ENCODE data around the gene CD84.
"Not testable (repeated sequence)": the region's sequence is repeated elsewhere in the genome, so short reads cannot be mapped to it uniquely, and the experiment has no call there.

The CD84 gene

DNA sequence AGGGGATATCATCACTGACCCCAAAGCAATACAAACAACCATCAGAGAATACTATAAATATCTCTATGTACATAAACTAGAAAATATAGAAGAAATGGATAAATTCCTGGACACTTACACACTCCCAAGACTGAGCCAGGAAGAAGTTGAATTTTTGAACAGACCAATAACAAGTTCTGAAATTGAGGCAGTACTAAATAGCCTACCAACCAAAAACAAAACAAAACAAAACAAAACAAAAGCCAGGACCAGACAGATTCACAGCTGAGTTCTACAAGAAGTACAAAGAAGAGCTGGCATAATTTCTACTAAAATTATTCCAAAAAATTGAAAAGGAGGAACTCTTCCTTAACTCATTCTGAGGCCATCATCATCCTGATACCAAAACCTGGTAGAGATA lies 18.5 kb downstream of the CD84 start:
- no peaks in the 10 kb centered on the region for H3K4me1 ChIP-seq (ENCODE audit: control insufficient read depth, insufficient read depth, low read length)
- no peak overlapping the region for H3K4me3 ChIP-seq (ENCODE audit: low read length)
- H3K9ac ChIP-seq (ENCODE audit: low read length) = no peak overlapping the region
- no peaks in the 10 kb centered on the region for H3K27me3 ChIP-seq (ENCODE audit: control insufficient read depth, insufficient read depth, low read length)
- no peaks in the 10 kb centered on the region for H3K36me3 ChIP-seq (ENCODE audit: control insufficient read depth, insufficient read depth, low read length)
- no peak overlapping the region for H3K27ac ChIP-seq (ENCODE audit: low read depth, low read length)

DNA sequence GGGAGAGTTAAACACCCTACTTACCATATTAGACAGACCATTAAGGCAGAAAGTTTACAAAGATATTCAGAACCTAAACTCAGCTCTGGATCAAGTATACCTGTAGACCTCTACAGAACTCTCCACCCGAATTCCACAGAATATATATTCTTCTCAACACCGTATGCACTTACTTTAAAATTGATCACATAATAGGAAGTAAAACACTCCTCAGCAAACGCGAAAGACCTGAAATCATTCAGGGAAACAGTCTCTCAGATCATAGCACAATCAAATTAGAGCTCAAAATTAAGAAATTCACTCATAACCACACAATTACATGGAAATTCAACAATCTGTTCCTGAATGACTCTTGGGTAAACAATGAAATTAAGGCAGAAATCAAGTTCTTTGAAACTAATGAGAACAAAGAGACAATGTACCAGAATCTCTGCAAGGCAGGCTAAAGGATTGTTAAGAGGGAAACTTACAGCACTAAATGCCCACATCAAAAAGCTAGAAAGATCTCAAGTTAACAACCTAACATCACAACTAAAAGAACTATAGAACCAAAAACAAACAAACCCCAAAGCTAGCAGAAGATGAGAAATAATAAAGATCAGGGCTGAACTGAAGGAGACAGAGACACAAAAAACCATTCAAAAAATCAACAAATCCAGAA lies 19.1 kb downstream of the CD84 start:
- Histone ChIP-seq H3K4me1 (ENCODE audit: control insufficient read depth, insufficient read depth, low read length) (no peaks in the 10 kb centered on the region), H3K9ac (ENCODE audit: low read length) (no peak overlapping the region), H3K36me3 (ENCODE audit: control insufficient read depth, insufficient read depth, low read length) (no peaks in the 10 kb centered on the region), H3K27ac (ENCODE audit: low read depth, low read length) (no peak overlapping the region), H3K4me3 (ENCODE audit: low read length) (no peak overlapping the region), H3K27me3 (ENCODE audit: control insufficient read depth, insufficient read depth, low read length) (no peaks in the 10 kb centered on the region)

- not testable (repeated sequence) for H3K9ac ChIP-seq (ENCODE audit: low read length); H3K27ac ChIP-seq (ENCODE audit: low read depth, low read length); H3K36me3 ChIP-seq (ENCODE audit: control insufficient read depth, insufficient read depth, low read length); H3K4me1 ChIP-seq (ENCODE audit: control insufficient read depth, insufficient read depth, low read length); H3K27me3 ChIP-seq (ENCODE audit: control insufficient read depth, insufficient read depth, low read length); H3K4me3 ChIP-seq (ENCODE audit: low read length)
These were observed 19.9 kb downstream of the CD84 start for GRCh38 chr1:160559437-160559836.

GRCh38 chr1:160558660-160559380 lies 20.5 kb downstream of the CD84 start:
- Histone ChIP-seq H3K27ac (ENCODE audit: low read depth, low read length) (no peak overlapping the region), H3K36me3 (ENCODE audit: control insufficient read depth, insufficient read depth, low read length) (no peaks in the 10 kb centered on the region), H3K4me1 (ENCODE audit: control insufficient read depth, insufficient read depth, low read length) (no peaks in the 10 kb centered on the region), H3K27me3 (ENCODE audit: control insufficient read depth, insufficient read depth, low read length) (no peaks in the 10 kb centered on the region), H3K4me3 (ENCODE audit: low read length) (no peak overlapping the region), H3K9ac (ENCODE audit: low read length) (no peak overlapping the region)

GRCh38 chr1:160553778-160554177 lies 25.5 kb downstream of the CD84 start:
- no peak overlapping the region for H3K4me3 ChIP-seq (ENCODE audit: low read length)
- no peaks in the 10 kb centered on the region for H3K4me1 ChIP-seq (ENCODE audit: control insufficient read depth, insufficient read depth, low read length)
- H3K27ac ChIP-seq (ENCODE audit: low read depth, low read length) = no peak overlapping the region
- no peaks in the 10 kb centered on the region for H3K27me3 ChIP-seq (ENCODE audit: control insufficient read depth, insufficient read depth, low read length)
- H3K9ac ChIP-seq (ENCODE audit: low read length) = no peak overlapping the region
- H3K36me3 ChIP-seq (ENCODE audit: control insufficient read depth, insufficient read depth, low read length) = no peaks in the 10 kb centered on the region

GRCh38 chr1:160552425-160552824 lies 26.9 kb downstream of the CD84 start:
- Histone ChIP-seq H3K9ac (ENCODE audit: low read length) (no peak overlapping the region), H3K4me1 (ENCODE audit: control insufficient read depth, insufficient read depth, low read length) (no peaks in the 10 kb centered on the region), H3K27me3 (ENCODE audit: control insufficient read depth, insufficient read depth, low read length) (no peaks in the 10 kb centered on the region), H3K4me3 (ENCODE audit: low read length) (no peak overlapping the region), H3K27ac (ENCODE audit: low read depth, low read length) (no peak overlapping the region), H3K36me3 (ENCODE audit: control insufficient read depth, insufficient read depth, low read length) (no peaks in the 10 kb centered on the region)

GRCh38 chr1:160550572-160551034 lies 28.7 kb downstream of the CD84 start:
- no peaks in the 10 kb centered on the region for H3K36me3 ChIP-seq (ENCODE audit: control insufficient read depth, insufficient read depth, low read length)
- H3K27me3 ChIP-seq (ENCODE audit: control insufficient read depth, insufficient read depth, low read length) = no peaks in the 10 kb centered on the region
- H3K27ac ChIP-seq (ENCODE audit: low read depth, low read length) = no peak overlapping the region
- H3K4me3 ChIP-seq (ENCODE audit: low read length) = no peak overlapping the region
- H3K4me1 ChIP-seq (ENCODE audit: control insufficient read depth, insufficient read depth, low read length) = no peaks in the 10 kb centered on the region
- no peak overlapping the region for H3K9ac ChIP-seq (ENCODE audit: low read length)

GRCh38 chr1:160549665-160550006 lies 29.7 kb downstream of the CD84 start:
- H3K9ac ChIP-seq (ENCODE audit: low read length) = no peak overlapping the region
- no peak overlapping the region for H3K27ac ChIP-seq (ENCODE audit: low read depth, low read length)
- H3K4me1 ChIP-seq (ENCODE audit: control insufficient read depth, insufficient read depth, low read length) = no peaks in the 10 kb centered on the region
- H3K4me3 ChIP-seq (ENCODE audit: low read length) = no peak overlapping the region
- H3K27me3 ChIP-seq (ENCODE audit: control insufficient read depth, insufficient read depth, low read length) = no peaks in the 10 kb centered on the region
- no peaks in the 10 kb centered on the region for H3K36me3 ChIP-seq (ENCODE audit: control insufficient read depth, insufficient read depth, low read length)

GRCh38 chr1:160548960-160549664 lies 30.2 kb downstream of the CD84 start:
- H3K27me3 ChIP-seq (ENCODE audit: control insufficient read depth, insufficient read depth, low read length) = no peaks in the 10 kb centered on the region
- no peaks in the 10 kb centered on the region for H3K36me3 ChIP-seq (ENCODE audit: control insufficient read depth, insufficient read depth, low read length)
- no peaks in the 10 kb centered on the region for H3K4me1 ChIP-seq (ENCODE audit: control insufficient read depth, insufficient read depth, low read length)
- no peak overlapping the region for H3K9ac ChIP-seq (ENCODE audit: low read length)
- H3K27ac ChIP-seq (ENCODE audit: low read depth, low read length) = no peak overlapping the region
- H3K4me3 ChIP-seq (ENCODE audit: low read length) = no peak overlapping the region

DNA sequence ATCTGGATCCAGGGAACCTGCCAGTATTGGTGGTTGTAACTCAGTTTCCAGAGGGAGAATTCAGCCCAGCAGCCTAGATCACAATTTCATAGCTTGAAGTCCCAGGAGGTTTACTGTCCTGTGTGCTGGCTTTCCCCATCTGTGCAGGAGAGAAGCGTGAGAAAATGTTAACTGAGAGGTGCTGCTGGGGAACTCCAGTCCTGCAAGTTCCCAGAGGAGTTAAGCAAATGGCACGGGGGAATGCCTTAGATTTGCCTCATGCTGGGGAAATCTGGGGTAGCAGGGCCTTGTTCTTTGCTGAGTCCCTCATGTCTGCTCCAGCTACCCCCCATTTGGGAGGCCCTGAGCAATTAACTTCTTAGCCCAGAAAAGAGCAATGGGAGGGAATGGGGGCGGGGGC lies 31.1 kb downstream of the CD84 start:
- Histone ChIP-seq H3K27ac (ENCODE audit: low read depth, low read length) (no peak overlapping the region), H3K4me3 (ENCODE audit: low read length) (no peak overlapping the region), H3K4me1 (ENCODE audit: control insufficient read depth, insufficient read depth, low read length) (no peaks in the 10 kb centered on the region), H3K27me3 (ENCODE audit: control insufficient read depth, insufficient read depth, low read length) (no peaks in the 10 kb centered on the region), H3K9ac (ENCODE audit: low read length) (no peak overlapping the region), H3K36me3 (ENCODE audit: control insufficient read depth, insufficient read depth, low read length) (no peaks in the 10 kb centered on the region)

DNA sequence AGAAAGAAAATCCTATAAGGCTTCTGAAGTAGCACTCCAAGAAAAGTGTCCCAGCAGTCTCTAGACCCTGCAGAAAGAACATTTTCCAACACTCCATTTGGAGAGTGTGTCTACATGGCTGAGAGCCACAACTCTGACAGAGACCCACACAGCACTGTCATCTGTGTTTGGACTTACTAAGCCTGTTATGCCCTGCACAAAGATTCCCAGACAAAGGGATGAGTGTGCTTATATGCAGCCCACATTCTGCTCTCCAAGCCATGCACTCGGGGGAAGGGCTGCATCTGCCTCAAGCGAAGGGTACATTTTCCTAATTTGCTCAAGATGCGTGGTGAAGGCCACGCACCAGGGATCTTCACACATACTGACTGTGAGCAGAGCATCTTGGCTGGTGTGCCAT lies 31.9 kb downstream of the CD84 start:
- Histone ChIP-seq H3K27ac (ENCODE audit: low read depth, low read length) (no peak overlapping the region), H3K4me1 (ENCODE audit: control insufficient read depth, insufficient read depth, low read length) (no peaks in the 10 kb centered on the region), H3K4me3 (ENCODE audit: low read length) (no peak overlapping the region), H3K36me3 (ENCODE audit: control insufficient read depth, insufficient read depth, low read length) (no peaks in the 10 kb centered on the region), H3K9ac (ENCODE audit: low read length) (no peak overlapping the region), H3K27me3 (ENCODE audit: control insufficient read depth, insufficient read depth, low read length) (no peaks in the 10 kb centered on the region)

DNA sequence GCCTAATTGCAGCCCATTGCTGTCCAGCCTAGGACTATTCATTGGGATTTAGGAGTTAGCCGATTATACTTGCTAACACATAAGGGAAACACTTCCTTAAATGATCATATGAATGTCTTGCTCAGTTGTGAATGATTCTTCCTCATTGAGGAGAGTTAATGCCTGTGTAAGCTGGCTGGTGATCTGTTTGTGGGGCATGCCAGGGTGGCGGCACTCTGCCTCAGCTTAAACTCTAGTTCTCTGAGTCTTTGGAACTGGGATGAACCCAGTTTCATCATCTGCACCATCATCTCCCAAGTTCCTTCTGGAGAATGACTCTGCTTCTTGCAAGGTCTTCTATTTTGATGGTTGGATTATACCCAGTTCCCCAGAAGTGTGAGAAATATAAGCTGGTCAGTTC lies 32.4 kb downstream of the CD84 start:
- Histone ChIP-seq H3K27me3 (ENCODE audit: control insufficient read depth, insufficient read depth, low read length) (no peaks in the 10 kb centered on the region), H3K9ac (ENCODE audit: low read length) (no peak overlapping the region), H3K36me3 (ENCODE audit: control insufficient read depth, insufficient read depth, low read length) (no peaks in the 10 kb centered on the region), H3K4me3 (ENCODE audit: low read length) (no peak overlapping the region), H3K4me1 (ENCODE audit: control insufficient read depth, insufficient read depth, low read length) (no peaks in the 10 kb centered on the region), H3K27ac (ENCODE audit: low read depth, low read length) (no peak overlapping the region)
